ENCODE data around the gene SOS1. TPM values are rescaled to one million over a fixed set of nuclear protein-coding genes. Genes with fewer than 3 reads are reported as not detected.

Gene SOS1
- polyA plus RNA-seq, 1 of the 3 experiments (the other 2 are of a cell fraction): 12.8 TPM

DNA sequence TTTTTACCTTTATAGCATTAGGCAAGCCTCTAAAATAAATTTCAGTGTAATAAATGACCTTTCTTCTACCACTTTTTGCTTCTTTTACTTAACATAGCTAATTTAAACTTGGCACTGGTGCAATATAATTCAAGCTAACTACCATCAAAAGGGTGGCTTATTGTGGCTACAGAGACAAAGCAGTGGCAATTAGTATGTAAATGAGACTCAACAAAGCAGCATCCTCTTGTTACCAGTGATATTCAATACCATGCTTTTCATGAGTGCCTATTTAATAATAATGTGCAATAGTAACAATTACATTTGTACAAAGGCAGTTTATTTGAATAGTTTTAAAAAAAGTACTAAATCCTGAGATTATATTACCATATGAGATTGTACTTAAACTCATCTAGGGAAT, 93.4 kb downstream of the SOS1 start (continued):
- TF ChIP-seq, protein P1, sequence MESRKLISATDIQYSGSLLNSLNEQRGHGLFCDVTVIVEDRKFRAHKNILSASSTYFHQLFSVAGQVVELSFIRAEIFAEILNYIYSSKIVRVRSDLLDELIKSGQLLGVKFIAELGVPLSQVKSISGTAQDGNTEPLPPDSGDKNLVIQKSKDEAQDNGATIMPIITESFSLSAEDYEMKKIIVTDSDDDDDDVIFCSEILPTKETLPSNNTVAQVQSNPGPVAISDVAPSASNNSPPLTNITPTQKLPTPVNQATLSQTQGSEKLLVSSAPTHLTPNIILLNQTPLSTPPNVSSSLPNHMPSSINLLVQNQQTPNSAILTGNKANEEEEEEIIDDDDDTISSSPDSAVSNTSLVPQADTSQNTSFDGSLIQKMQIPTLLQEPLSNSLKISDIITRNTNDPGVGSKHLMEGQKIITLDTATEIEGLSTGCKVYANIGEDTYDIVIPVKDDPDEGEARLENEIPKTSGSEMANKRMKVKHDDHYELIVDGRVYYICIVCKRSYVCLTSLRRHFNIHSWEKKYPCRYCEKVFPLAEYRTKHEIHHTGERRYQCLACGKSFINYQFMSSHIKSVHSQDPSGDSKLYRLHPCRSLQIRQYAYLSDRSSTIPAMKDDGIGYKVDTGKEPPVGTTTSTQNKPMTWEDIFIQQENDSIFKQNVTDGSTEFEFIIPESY (IDR thresholded peaks at IDR 0.05; ENCODE audit: borderline replicate concordance, low read depth): no peak
- TF ChIP-seq, protein P2, sequence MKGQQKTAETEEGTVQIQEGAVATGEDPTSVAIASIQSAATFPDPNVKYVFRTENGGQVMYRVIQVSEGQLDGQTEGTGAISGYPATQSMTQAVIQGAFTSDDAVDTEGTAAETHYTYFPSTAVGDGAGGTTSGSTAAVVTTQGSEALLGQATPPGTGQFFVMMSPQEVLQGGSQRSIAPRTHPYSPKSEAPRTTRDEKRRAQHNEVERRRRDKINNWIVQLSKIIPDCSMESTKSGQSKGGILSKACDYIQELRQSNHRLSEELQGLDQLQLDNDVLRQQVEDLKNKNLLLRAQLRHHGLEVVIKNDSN (IDR thresholded peaks at IDR 0.05; ENCODE audit: borderline replicate concordance, low read depth): no peak
- TF ChIP-seq FOXM1 (IDR thresholded peaks at IDR 0.05; ENCODE audit: low read depth): no peak
- no peak for TF ChIP-seq GABPA (IDR thresholded peaks at IDR 0.05; ENCODE audit: low read depth)

DNA sequence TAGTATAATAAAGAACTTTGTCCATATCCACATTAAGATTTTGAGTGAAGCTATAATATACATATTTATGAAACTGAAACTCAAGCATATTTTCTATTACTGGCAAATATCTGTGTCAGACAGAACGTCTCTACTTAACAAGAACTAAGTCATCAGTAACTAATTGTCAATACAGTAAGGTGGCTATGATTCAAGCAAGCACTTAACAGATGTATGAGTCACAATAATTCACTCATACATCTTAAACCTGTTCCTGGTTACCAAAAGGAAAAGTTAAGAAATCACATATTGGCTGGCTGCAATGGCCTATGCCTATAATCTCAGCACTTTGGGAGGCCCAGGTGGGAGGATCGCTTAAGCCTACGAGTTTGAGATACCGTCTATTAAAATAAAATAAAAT, 96.0 kb downstream of the SOS1 start:
- Histone ChIP-seq H3K36me3 (replicated peaks in 1 of 2; ENCODE audit: control insufficient read depth in 1 of 2, insufficient read depth in 2 of 2, low read length in 1 of 2) (peaks cover 42 to 52% of the 10 kb centered on the region in 2 experiments), H3K27ac (ENCODE audit: low read depth in 2 of 2, low read length in 1 of 2) (0 out of 4 replicates have a peak overlapping the region, but pooled peaks of 1 of the 2 experiments have one; percentile 1), H2AFZ (ENCODE audit: low read depth) (no peak overlapping the region), H3F3A (replicated peaks; ENCODE audit: insufficient read depth) (peaks cover 7% of the 10 kb centered on the region), H3K4me3 (ENCODE audit: low read depth in 2 of 2, low read length in 1 of 2) (no peak overlapping the region), H3K9me3 (no peaks in the 10 kb centered on the region), H4K20me1 (ENCODE audit: insufficient read depth) (no peaks in the 10 kb centered on the region), H3K79me2 (ENCODE audit: insufficient read depth) (no peaks in the 10 kb centered on the region), H3K4me1 (ENCODE audit: control insufficient read depth in 1 of 2, insufficient read depth in 2 of 2, low read depth in 1 of 2, low read length in 1 of 2) (peaks cover 0 to 6% of the 10 kb centered on the region in 2 experiments; a peak in 2 of 4 replicates), H3K9me2 (no peaks in the 10 kb centered on the region), H3K27me3 (ENCODE audit: insufficient read depth) (no peaks in the 10 kb centered on the region), H3K9ac (no peak overlapping the region), H3K4me2 (no peak overlapping the region)
- ChIA-PET CTCF (interaction anchor here (0.7 to 1.4 kb wide), 3 partner anchors 34 to 205 kb away, joined by 3 to 4 read pairs (median 3); no protein-coding TSS in a partner anchor), POLR2A (no interaction called here)
- WGBS (ENCODE audit: low lambda C conversion rate): 80% methylated on average over 4 of the region's 4 CpGs
- DNase-seq: no peak
- TF ChIP-seq FOSL2 (IDR thresholded peaks at IDR 0.05; ENCODE audit: borderline replicate concordance, low read depth) (peak; percentile 30; the same call in 1 of the 2 replicates), SIN3A (IDR thresholded peaks at IDR 0.05; ENCODE audit: borderline replicate concordance, low read depth, low read length) (no peak)

DNA sequence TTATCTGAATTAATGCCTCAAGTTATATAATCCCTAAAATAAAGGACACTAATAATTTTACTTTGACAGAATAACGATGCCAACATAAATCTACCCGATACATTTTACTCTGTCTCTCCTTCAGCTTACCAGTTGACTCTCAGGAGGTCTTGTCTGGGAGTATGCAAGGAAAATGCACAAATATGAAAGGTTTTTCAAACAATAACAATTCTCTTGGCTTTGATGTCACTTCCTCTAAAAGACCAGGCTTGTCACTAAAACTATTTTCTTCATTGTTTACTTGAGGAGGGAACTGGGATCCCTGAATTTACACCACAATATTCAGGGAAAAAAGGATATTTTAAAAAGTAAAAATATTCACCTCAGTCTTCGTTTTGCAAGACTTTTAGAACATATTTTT, 97.2 kb downstream of the SOS1 start:
- H3K9ac ChIP-seq: no peak overlapping the region
- TF ChIP-seq RFX5 (IDR thresholded peaks at IDR 0.05; ENCODE audit: low read length) (no peak), EZH2phosphoT487 (IDR thresholded peaks at IDR 0.05; ENCODE audit: borderline replicate concordance, low read depth) (no peak), EP300 (IDR thresholded peaks at IDR 0.05; ENCODE audit: borderline replicate concordance in 1 of 2, low read depth in 1 of 2, low read length in 1 of 2) (no peak)
- TF ChIP-seq, protein P3, sequence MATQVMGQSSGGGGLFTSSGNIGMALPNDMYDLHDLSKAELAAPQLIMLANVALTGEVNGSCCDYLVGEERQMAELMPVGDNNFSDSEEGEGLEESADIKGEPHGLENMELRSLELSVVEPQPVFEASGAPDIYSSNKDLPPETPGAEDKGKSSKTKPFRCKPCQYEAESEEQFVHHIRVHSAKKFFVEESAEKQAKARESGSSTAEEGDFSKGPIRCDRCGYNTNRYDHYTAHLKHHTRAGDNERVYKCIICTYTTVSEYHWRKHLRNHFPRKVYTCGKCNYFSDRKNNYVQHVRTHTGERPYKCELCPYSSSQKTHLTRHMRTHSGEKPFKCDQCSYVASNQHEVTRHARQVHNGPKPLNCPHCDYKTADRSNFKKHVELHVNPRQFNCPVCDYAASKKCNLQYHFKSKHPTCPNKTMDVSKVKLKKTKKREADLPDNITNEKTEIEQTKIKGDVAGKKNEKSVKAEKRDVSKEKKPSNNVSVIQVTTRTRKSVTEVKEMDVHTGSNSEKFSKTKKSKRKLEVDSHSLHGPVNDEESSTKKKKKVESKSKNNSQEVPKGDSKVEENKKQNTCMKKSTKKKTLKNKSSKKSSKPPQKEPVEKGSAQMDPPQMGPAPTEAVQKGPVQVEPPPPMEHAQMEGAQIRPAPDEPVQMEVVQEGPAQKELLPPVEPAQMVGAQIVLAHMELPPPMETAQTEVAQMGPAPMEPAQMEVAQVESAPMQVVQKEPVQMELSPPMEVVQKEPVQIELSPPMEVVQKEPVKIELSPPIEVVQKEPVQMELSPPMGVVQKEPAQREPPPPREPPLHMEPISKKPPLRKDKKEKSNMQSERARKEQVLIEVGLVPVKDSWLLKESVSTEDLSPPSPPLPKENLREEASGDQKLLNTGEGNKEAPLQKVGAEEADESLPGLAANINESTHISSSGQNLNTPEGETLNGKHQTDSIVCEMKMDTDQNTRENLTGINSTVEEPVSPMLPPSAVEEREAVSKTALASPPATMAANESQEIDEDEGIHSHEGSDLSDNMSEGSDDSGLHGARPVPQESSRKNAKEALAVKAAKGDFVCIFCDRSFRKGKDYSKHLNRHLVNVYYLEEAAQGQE (IDR thresholded peaks at IDR 0.05; ENCODE audit: low read depth, low read length): no peak
- TF ChIP-seq, protein P4, sequence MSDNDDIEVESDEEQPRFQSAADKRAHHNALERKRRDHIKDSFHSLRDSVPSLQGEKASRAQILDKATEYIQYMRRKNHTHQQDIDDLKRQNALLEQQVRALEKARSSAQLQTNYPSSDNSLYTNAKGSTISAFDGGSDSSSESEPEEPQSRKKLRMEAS (IDR thresholded peaks at IDR 0.05; ENCODE audit: low read depth): no peak
- H4K20me1 ChIP-seq (ENCODE audit: insufficient read depth): no peaks in the 10 kb centered on the region
- no peak overlapping the region for H3K4me3 ChIP-seq (ENCODE audit: low read depth in 2 of 2, low read length in 1 of 2)
- H3K9me2 ChIP-seq: no peaks in the 10 kb centered on the region
- peaks cover 49 to 57% of the 10 kb centered on the region in 2 experiments for H3K36me3 ChIP-seq (replicated peaks in 1 of 2; ENCODE audit: control insufficient read depth in 1 of 2, insufficient read depth in 2 of 2, low read length in 1 of 2)
- ChIA-PET CTCF (interaction anchor here (0.7 to 1.4 kb wide), 2 partner anchors 36 to 206 kb away, joined by 3 to 6 read pairs; no protein-coding TSS in a partner anchor), POLR2A (no interaction called here)
- H3K4me2 ChIP-seq: no peak overlapping the region
- H3K27me3 ChIP-seq (ENCODE audit: insufficient read depth): no peaks in the 10 kb centered on the region
- peaks cover 0 to 6% of the 10 kb centered on the region in 2 experiments; a peak in 2 of 4 replicates for H3K4me1 ChIP-seq (ENCODE audit: control insufficient read depth in 1 of 2, insufficient read depth in 2 of 2, low read depth in 1 of 2, low read length in 1 of 2)
- 93% methylated on average over 3 of the region's 3 CpGs for WGBS (ENCODE audit: low lambda C conversion rate)
- H3K79me2 ChIP-seq (ENCODE audit: insufficient read depth): 0 out of 2 replicates have a peak, but pooled peaks cover 1% of the 10 kb centered on the region
- no peak overlapping the region for H2AFZ ChIP-seq (ENCODE audit: low read depth)
- H3K9me3 ChIP-seq: no peaks in the 10 kb centered on the region
- DNase-seq: no peak
- no peak overlapping the region; a peak in 1 of 4 replicates for H3K27ac ChIP-seq (ENCODE audit: low read depth in 2 of 2, low read length in 1 of 2)
- peaks cover 7% of the 10 kb centered on the region for H3F3A ChIP-seq (replicated peaks; ENCODE audit: insufficient read depth)
